Measurements from ENCODE around the gene MIER1.

GRCh38 chr1:67009792-67010191, 85.0 kb downstream of the MIER1 start:
- TF ChIP-seq POLR2A (IDR thresholded peaks at IDR 0.05; ENCODE audit: low read depth) (no peak), CTCF (IDR thresholded peaks at IDR 0.05) (no peak)
